DMS153 (cell line): Measurements from ENCODE around the gene GEMIN8.
A peak's percentile ranks its signal among the peaks of the same experiment; 100 is the strongest.

Experiments used
- DNase-seq: peaks from one replicate; lab custom pipeline; 2025; lab: John Stamatoyannopoulos, UW

Gene GEMIN8

DNA sequence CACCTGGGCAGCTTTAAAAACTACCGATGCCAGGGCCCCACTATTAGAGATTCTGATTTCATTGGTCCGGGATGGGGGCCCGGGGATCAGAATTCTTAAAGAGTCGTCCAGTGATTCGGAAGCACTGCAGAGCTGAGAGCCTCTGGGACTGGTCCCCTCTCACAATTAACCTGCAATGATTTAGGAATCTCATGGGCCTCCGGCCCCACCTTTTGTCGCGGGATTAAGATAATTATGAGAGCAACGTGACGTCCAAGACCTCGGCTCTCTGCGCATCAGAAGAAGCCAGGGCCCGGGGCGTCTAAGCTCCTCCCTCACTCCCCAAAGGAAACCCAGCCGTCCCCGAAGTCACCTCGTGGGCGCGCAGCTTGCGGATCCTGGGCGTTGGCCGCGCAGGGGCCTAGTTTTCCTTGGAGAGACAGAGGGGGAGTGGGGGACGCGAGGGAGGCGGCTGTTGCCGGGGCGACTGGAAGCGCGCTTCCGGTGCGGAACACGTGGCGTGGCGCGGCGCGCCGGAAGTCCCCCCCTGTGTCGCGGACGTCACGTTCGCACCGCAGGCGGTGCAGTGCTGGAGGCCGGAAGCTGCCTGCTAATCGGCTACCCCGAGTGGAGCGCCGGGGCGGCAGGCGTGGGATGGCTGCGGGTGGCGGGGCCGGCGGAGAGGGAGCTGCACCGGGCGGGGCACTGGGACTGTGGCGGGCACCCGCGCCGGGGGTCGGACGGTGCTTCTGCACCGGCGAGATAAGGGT lies at the start of gene GEMIN8:
GEMIN8 (minus strand) TSS at position 468 of the 749 bp plus-strand sequence. CDS start 8,414 bp downstream, outside the sequence.
- DNase-seq = peak; percentile 71

DNA sequence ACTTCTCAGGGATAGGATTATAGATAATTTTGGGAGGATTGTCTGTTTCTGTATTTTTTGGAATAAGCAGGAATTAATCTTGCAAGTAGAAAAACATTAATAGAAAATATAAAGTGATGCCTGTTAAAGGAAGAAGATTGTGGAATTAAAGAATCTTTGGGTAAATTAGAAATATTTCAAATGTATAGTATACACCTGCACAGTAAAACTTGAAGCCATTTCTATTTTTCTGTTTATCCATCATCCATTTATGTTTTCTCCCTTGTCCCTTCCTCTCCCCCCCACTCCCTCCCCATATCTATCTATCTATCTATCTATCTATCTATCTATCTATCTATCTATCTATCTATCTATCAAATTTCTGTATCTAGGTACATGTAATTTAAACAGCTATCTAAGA lies 46.9 kb upstream of the GEMIN8 start:
- DNase-seq = no peak

DNA sequence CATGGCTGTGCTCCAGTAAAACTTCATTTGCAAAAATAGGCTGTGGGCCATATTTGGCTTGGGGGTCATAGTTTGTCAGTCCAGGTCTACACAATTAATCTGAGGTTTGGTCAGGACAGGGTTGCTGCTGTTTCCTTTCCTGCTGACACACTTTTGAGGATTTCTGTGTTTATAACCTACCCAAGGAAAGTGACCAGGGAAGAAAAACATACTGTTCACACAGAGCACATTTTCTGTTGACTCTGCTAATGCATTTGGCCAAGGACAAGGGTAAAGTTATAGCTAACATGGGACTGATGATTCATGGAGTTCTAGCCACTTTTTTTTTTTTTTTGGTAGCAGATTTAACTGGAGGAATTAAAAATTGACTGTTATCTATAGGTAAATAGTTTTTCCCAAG lies 43.9 kb upstream of the GEMIN8 start:
- DNase-seq = no peak

GRCh38 chrX:14073071-14073470 lies 43.4 kb upstream of the GEMIN8 start:
- no peak for DNase-seq

- no peak for DNase-seq
Observed at GRCh38 chrX:14065800-14066199, 36.1 kb upstream of the GEMIN8 start.

DNA sequence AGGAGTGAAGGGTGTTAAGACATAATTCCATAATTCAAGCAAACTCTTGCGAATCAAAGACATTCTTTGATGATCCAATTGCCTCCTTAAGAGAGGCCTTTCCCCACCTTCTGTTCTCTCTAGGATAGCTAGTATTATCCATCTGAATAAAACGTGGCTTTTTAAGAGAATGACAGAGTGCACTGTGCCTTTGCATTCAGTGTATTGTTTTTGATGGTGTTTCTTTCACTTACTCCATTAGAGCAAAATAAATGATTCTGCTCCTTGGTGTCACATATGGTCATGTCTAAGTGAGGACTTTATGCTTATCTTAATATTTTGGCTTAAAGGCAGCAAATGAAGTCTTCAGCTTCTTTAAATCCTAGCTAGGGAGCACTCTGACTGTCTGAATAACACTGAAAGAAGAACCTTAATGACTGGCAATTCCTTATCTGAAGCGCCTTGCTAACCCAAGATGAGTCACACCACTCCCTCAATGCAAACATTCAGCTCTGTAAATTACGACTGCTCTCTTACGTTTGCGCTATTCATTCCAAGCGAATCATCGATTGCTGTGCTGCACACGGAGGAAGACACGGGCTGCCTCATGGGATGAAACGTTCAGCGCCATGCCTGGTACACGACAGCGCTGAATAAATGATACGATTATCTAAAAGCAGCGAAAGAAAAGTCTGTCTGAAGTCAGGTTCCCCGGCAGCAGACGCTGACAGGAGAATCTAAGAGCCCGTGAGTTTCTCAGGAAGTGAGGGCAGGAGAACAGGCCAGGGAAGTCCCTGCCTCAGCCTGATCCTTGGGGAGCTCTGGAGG lies 35.1 kb upstream of the GEMIN8 start:
- no peak for DNase-seq

DNA sequence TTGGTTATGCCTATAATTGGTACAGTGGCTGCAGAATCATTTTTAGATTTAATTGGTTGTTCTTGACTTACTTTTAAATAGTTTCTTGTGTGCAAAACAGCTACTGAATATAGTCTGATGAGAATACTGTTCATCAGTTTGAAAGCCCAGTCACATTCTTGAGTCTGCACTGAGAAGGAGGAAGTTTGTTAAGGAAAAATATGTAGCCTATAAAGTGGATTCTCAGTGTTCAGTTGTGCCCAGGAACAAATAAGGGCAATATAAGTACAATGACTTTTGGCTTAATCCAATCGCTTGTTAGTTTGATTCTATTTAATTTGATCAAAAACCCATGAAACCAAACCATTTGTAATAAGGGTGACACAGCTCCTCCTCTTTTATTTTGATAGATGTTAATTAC lies 32.8 kb upstream of the GEMIN8 start:
- DNase-seq = no peak

DNA sequence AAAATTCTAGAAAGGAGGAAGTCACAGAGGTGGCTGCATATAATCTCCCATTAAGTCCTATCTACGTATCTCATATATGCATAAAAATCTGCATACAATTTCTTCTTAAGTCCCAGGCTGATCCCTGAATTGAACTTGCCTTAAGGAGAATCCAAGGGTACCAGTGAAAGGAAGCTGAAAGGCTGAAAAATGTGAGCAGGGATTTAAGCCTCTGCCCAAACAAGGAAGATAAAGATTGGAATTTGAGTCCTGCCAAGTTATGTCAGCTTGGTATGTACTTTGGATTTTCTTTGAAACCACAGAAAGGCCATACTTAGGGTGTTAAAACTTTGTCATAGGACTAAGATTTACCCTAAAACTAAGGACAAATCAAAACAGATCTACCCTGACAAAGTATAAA lies 26.5 kb upstream of the GEMIN8 start:
- DNase-seq = no peak

GRCh38 chrX:14051416-14051815 lies 21.7 kb upstream of the GEMIN8 start:
- DNase-seq = peak; percentile 1

- no peak for DNase-seq
Observed at GRCh38 chrX:14050709-14051108, 21.0 kb upstream of the GEMIN8 start.

DNA sequence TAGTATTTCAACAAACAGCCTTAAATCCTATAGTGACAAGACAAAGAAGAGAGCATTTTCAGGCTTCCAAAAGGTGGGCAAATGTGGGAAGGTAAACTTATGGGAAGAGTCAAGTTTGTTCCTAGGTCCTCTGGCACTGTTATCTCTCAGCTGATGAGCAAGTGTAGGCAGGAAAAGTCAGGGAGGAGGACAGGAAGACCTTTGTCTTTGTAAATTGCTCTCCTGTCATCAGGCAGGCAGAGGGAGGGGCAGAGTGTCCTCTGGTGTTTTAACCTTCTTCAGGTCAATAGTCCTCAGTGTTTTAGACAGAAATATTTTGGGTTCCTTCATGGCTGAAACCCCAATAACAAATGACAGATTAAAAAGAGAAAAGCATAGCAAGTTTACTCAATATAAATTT lies 13.5 kb upstream of the GEMIN8 start:
- DNase-seq = no peak

GRCh38 chrX:14039344-14039743 lies 9.7 kb upstream of the GEMIN8 start:
- peak; percentile 5 for DNase-seq

GRCh38 chrX:14038375-14039085 lies 8.8 kb upstream of the GEMIN8 start:
- no peak for DNase-seq

DNA sequence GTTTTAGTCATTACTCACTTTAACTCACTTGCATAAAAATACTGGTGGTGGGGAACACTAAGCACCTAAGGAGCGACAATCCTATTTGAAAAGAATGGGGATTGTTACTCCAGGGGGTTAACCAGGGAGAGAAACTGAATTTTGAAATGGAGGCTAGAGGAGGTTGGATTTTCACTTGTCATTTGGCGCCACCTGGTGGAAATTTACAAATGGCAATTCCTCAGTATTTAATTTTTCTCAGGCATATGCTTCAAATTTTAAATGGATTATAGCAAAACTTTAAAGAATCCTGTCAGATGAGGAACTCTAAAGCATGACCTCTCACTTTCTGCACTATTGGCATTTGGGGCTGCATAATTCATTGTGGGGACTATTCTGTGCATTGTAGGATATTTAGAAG lies 2.7 kb upstream of the GEMIN8 start:
- DNase-seq = no peak

GRCh38 chrX:14030174-14030530 lies 460 bp upstream of the GEMIN8 start:
- no peak for DNase-seq

DNA sequence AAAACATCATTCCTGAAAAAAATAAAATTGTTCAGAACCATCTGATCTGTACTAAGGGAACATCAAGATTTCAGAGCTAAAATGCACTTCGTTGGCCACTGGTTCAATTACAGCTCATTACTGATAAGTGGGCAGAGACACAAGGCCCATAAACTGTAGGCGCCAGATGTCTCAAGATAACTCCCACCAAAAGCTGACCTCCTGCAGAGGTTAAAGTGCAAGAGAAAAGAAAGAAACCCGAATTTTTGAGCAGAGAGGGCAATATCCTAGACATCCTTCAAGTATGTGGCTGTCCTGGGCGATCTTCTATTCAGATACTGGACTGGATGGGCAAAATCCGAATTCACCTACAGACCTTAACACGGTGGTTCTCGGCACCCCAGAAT lies 660 bp downstream of the GEMIN8 start:
- no peak for DNase-seq

DNA sequence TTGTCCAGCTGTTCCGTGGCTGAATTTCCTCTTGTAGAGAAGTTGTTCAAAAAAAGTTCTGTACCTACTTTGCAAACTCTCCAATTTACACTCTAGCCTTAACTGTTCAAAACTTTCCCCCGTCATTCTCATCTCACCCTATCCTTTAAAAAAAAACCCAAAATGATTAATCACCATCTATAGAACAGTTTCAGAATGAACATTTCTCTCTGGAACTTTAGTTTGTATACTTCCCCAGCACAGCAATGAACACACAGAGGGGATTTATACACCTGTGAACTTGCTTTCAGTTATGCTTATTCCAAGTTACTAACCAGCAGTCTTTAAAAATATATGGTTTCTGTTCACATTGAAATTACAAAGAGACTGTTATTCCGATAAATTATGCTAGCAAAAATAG lies 1.2 kb downstream of the GEMIN8 start:
- DNase-seq = no peak

- DNase-seq = no peak
Observed at GRCh38 chrX:14027511-14028019, 2.1 kb downstream of the GEMIN8 start.

DNA sequence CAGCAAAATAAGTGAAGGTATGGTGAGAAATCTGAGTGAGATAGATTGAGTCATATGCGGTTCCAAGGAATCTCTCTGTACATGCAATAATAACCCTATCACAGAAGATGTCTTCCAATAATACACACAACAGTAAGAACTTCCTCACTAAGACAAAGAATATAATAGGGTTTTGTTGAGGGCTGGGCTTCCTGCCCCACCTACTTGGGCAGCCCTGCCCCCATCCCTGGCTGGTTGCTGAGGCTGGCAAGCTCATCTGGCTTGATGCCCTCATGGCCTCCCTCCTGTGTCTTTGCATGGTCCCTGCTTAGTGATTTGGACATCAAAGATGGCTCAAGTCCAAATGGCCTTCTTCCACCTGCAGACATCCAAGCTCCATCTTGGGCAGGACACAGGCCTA lies 2.7 kb downstream of the GEMIN8 start:
- DNase-seq = no peak

- DNase-seq = no peak
Observed at GRCh38 chrX:14026121-14026520, 3.6 kb downstream of the GEMIN8 start.

DNA sequence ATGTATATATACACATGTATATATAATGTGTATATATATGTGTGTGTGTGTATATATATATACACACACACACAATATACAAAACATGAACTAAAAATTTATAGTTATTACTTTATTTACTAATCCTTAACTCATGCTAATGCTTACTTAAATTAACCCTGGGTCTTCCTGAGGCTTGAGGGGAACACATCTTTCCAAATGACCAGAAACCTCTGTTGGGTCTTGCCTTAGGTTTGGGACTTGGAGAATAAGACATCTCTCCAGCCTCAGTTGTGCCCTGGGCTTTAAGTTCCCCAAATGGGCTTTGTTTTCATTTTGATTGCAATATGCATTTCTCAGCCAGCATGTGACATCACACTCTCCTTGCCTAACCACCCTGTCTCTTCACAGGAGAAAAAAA lies 7.7 kb downstream of the GEMIN8 start:
- DNase-seq = no peak

DNA sequence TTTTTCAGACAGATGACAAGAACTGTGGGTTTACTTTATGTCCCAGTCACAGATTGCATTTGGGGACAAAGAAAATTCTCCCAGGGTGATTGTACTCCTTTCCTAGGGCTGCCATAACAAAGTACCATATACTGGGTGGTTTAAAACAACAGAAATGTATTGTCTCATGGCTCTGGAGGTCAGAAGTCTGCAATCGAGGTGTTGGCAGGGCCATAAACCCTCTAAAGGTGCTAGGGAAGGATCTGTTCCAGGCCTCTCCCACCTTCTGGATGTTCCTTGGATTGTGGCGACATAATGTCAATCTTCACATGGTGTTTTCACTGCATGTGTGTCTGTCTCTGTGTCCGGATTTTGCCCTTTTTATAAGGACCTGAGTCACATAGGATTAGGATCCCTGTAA lies 12.3 kb downstream of the GEMIN8 start:
- DNase-seq = no peak

- no peak for DNase-seq
Observed at GRCh38 chrX:14015941-14016340, 13.8 kb downstream of the GEMIN8 start.
